GM21423 (cell line): ENCODE data around the gene DCLK1.
"Not testable (repeated sequence)": the region's sequence is repeated elsewhere in the genome, so short reads cannot be mapped to it uniquely, and the experiment has no call there.

Source experiments
- ATAC-seq: cut with Tn5 transposase; IDR thresholded peaks from one replicate; pipeline ENCODE4 v1.9.1; 2021; ENCODE audit warnings: mild to moderate bottlenecking, moderate library complexity; ENCODE audit not compliant: unreplicated experiment

DCLK1 gene

GRCh38 chr13:36088463-36088862 is 42.7 kb downstream of the DCLK1 start:
- no peak for ATAC-seq

DNA sequence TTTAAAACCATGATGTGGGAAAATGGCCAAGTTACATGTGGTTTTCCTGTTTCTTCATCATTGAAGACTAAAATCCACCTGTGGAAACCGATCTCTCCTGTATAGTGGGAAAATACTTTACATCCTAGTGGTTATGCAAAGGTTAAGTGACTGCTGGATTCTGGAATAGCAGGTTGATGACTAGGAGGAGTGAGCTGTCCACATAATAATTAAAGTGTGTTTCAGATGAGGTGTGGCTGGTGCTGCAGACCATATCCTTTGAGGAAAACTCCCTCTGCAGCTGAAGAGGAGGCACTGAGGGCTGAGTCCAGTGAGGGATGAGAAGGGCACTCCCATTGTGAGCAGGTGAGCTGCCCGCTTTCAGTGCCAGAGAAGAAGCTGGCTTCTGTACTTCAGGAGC is 43.2 kb downstream of the DCLK1 start:
- no peak for ATAC-seq

DNA sequence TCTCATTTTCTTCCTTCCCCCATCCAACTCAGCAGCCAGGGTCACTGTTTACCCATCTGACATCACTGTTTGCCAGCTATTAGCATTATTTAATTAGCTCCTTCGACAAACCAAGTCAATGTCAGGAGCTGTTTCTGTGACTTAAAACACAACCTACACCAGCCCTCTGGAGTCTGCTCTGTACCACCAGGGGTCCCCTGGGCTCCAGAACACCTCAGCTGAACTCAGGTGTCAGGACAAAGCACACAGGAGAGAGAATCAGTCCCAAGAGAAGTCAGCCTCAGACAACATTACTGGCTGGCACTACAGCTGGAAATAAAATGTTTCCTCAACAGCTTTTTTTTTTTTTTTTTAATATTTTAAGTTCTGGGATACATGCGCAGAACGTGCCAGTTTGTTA is 45.1 kb downstream of the DCLK1 start:
- no peak for ATAC-seq

- no peak for ATAC-seq
These were observed 47.1 kb downstream of the DCLK1 start for GRCh38 chr13:36084131-36084530.

DNA sequence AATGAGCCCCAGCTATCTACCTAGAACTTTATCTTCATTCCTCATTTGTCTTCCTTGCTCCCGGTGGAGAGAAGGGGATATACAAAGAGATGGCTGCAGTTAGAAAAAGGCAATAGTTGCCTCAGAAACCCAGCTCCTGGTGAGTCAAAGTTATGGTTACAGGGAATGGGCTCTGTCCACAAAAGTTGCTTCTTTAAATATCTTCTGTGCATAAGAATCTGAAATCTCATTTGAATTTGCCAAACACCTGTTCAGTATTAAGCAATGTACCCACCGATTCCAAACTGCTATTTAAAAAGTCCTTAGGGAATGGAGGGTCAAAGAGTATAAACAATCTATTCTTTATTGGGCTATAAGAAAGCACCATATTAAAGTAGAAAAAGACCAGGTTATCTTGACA is 48.4 kb downstream of the DCLK1 start:
- ATAC-seq = no peak

DNA sequence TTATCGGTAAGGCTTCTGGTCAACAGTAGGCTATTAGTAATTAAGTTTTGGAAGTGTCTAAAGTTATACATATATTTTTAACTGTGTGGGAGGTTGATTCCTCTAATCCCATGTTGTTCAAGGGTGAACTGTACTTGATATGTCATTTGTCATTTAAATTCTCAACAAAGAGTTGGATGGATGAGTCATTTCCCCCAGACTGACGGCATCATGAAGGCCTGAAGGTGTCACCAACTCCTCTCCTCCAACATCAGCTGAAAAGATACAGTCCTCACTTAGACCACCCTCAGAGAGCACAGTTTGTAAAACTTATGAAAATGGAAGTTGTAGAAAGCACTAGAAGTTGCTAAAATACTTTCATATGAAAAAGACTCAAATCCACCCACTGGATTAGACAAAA is 48.8 kb downstream of the DCLK1 start:
- no peak for ATAC-seq

GRCh38 chr13:36076211-36076610 is 55.0 kb downstream of the DCLK1 start:
- ATAC-seq = no peak

- ATAC-seq = no peak
These were observed 56.5 kb downstream of the DCLK1 start for GRCh38 chr13:36074659-36075058.

DNA sequence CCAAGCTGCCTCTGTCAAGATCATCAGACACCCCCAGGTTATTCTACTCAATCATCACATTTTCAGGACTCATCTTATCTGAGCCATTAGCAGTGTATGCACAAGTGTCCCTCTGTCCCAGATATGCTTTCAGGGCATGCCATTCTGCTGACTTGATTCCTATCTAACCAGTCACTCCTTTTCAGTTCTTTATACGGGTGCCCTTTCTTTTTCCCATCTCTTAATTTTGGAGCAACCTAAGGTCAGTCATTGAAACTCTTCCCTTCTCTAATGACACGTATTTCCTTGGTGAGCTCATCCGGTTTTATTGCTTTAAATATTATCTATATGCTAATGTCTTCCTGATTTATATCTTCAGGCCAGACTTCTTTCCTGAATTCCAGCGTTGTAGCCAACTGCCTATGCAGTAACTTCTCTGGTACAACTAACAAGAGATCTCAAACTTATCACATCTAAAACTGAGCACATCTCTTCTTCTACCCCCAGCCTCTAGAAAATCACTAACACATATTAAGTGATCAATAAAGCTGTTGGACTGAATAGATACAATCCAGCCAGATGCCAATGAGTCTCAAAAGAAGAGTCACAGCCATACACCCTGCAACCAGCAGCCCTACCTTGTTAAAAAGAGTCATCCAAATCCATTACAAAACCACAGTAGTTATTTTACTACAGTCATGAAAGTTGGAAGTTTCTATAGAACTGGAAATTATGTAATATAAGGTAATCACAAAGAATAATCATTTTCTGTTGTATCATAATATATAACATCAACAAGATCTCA is 58.8 kb downstream of the DCLK1 start:
- no peak for ATAC-seq

DNA sequence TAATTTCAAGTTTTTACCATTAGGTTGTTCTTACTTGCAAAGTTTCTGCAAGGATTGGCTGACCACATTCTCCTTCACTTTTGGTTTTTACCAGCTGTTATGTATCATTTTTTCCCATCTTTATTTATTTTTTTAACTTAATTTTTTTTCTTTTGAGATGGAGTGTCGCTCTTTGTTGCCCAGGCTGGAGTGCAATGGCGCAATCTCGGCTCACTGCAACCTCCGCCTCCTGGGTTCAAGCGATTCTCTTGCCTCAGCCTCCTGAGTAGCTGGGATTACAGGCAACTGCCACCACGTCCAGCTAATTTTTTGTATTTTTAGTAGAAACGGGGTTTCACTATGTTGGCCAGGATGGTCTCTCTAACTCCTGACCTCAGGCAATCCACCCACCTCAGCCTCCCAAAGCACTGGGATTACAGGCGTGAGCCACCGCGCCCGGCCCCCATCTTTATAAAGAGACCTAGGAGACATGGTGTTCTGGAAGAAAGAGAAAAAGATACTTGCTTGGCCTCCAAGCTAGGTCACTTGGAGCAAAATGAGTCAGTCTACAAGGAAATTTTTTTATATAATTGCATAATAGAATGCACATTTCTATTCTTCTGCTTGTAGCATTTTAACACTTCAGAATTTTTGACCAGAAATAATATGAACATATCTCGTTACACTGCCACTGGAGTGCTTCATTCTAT is 60.5 kb downstream of the DCLK1 start:
- not testable (repeated sequence) for ATAC-seq

- ATAC-seq = no peak
These were observed 61.3 kb downstream of the DCLK1 start for GRCh38 chr13:36069881-36070366.

DNA sequence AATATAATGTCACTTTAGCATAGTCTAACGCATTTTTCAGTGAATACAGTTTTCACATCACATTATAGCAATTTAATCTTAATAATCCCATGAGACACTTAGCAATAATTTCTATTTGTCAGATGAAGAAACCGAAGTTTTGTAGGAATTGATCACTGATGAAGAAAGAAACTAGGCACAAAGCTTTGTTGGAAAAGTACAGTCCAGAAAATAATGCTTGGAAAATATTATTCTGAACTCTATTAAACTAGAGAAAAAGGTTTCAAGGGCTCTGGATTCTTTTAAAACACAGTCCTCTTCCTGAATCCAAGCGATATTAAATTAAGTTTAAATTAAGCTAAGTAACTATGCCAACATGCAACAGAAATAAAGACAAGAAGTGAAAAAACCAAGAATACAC is 62.2 kb downstream of the DCLK1 start:
- ATAC-seq = no peak

GRCh38 chr13:36068566-36068965 is 62.6 kb downstream of the DCLK1 start:
- ATAC-seq = no peak

GRCh38 chr13:36067746-36068381 is 63.3 kb downstream of the DCLK1 start:
- no peak for ATAC-seq

DNA sequence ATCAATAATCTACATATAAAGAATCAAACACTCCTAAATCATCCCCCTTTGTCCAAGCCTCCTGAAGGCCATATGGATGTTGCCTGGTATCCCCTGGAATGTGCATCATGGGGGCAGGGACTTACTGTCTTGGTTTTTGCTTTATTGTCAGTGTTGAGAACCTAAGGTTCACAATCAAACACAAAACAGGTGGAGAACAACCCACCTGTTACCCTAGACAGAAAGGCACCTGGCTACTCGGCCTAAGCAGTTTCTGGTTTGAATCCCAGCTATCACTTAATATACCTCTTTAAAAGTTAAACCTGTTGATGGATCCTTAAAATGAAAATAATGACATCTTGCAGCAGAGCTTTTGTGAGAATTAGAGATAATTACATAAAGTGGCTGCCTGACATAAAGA is 68.9 kb downstream of the DCLK1 start:
- no peak for ATAC-seq

DNA sequence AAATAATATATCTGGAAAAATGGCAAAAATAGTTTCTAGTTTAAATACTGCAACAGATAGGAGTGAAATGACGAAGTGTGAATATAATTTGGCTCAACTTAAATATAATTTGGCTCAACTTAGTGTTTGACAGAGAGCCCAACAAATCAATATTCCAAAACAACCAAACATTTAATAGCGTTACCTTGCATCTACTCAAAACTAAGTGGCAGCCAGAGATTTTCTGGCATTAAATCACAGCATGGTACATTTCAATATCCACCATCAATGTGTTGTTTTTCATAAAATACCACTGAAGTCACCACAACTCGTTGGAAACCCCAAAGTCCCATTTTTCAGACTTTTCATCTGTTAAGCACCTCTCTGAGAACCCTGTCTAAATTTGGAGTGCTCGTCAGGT is 69.6 kb downstream of the DCLK1 start:
- ATAC-seq = no peak

DNA sequence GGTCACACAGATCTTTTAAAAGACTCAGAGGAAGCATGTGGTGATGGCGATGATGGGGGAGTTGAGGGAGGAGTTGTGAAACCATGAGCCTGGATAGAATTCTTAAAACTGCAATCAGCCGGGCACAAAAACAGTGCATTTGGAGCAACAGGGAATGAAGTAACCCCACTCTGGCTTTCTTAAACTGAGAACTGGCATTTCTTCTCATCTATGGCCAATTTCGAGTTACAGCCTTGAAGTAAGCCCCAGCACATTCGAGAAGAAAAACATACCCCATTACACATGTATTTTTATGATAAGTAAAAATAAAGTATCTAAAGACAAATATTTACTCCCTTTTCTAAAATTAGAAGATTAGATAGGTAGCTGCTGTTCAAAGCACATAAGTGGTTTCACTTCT is 70.1 kb downstream of the DCLK1 start:
- no peak for ATAC-seq

GRCh38 chr13:36059321-36059720 is 71.9 kb downstream of the DCLK1 start:
- no peak for ATAC-seq

- ATAC-seq = no peak
These were observed 73.1 kb downstream of the DCLK1 start for GRCh38 chr13:36058116-36058515.

DNA sequence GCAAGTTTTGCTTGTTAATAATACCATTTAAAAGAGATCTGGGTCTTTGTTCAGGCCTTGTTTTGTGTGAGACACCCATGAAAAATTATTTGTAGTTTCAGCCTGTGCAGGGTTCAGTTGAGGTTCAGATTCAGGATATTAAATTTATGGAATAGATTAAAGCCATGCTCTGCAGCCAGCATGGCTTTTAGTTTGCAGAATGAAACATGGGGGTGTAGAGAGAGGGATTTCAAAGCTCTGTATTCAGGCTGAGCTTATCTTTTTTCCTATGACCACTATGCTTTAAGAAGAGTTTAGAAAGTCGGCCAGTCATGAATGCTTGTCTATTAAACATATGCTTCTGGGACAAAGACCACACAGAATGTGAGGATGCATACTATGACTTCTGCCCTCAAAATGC is 73.6 kb downstream of the DCLK1 start:
- ATAC-seq = no peak

GRCh38 chr13:36057041-36057440 is 74.1 kb downstream of the DCLK1 start:
- no peak for ATAC-seq

GRCh38 chr13:36055366-36055765 is 75.8 kb downstream of the DCLK1 start:
- ATAC-seq = no peak
